Neural cell (in vitro differentiated cells): ENCODE data around the gene TSC1. TPM values are rescaled to one million over a fixed set of nuclear protein-coding genes. Genes with fewer than 3 reads are reported as not detected.
"Not testable (repeated sequence)": the region's sequence is repeated elsewhere in the genome, so short reads cannot be mapped to it uniquely, and the experiment has no call there.

Experiments used
- H2AFZ ChIP-seq: fragments of 200-600, 300-800 bp; sonication (generic), shearing (Covaris generic); 2 replicates; pipeline ENCODE4 v1.6.0; 2014; ENCODE audit warnings: low read depth, mild to moderate bottlenecking, antibody characterized with exemption, low read length, moderate library complexity
- H3F3A ChIP-seq: fragments of 200-600 bp; shearing (Covaris generic); 2 replicates; pipeline ENCODE4 v1.6.1; 2016; ENCODE audit warnings: mild to moderate bottlenecking, moderate library complexity, mixed read lengths, antibody characterized with exemption, low read length; ENCODE audit not compliant: insufficient read depth, poor library complexity, severe bottlenecking
- H3K27ac ChIP-seq: fragments of 200-600, 300-800 bp; sonication (generic), shearing (Covaris generic); 2 replicates; pipeline ENCODE4 v1.5.1; 2014; ENCODE audit warnings: mild to moderate bottlenecking, low read length, moderate library complexity
- H3K27me3 ChIP-seq: fragments of 300-800, 200-600 bp; sonication (generic), shearing (Covaris generic); 2 replicates; pipeline ENCODE4 v1.6.0; 2014; ENCODE audit warnings: mild to moderate bottlenecking, low read depth, low read length, moderate library complexity; ENCODE audit not compliant: insufficient read depth
- H3K36me3 ChIP-seq: fragments of 300-800, 200-600 bp; sonication (generic), shearing (Covaris generic); 2 replicates; pipeline ENCODE4 v1.5.1; 2014; ENCODE audit warnings: mild to moderate bottlenecking, antibody characterized with exemption, low read length, moderate library complexity; ENCODE audit not compliant: insufficient read depth
- H3K4me2 ChIP-seq: fragments of 300-800, 200-600 bp; sonication (generic), shearing (Covaris generic); 2 replicates; pipeline ENCODE4 v1.6.0; 2014; ENCODE audit warnings: mild to moderate bottlenecking, low read length
- H3K4me3 ChIP-seq: fragments of 300-800, 200-600 bp; sonication (generic), shearing (Covaris generic); 2 replicates; pipeline ENCODE4 v1.5.1; 2014; ENCODE audit warnings: mild to moderate bottlenecking, low read length, moderate library complexity
- H3K79me2 ChIP-seq: fragments of 200-600 bp; shearing (Covaris generic); replicated peaks from 2 replicates; pipeline ENCODE4 v1.6.0; 2014; ENCODE audit warnings: mild to moderate bottlenecking, low read length, moderate library complexity; ENCODE audit not compliant: insufficient read depth
- H3K9ac ChIP-seq: fragments of 300-800, 200-600 bp; sonication (generic), shearing (Covaris generic); 2 replicates; pipeline ENCODE4 v1.6.1; 2016; ENCODE audit warnings: mild to moderate bottlenecking, low read length, mixed read lengths
- H3K9me2 ChIP-seq: fragments of 200-600 bp; shearing (Covaris generic); 2 replicates; pipeline ENCODE4 v1.6.1; 2016; ENCODE audit warnings: mild to moderate bottlenecking, low read length, mixed read lengths; ENCODE audit not compliant: insufficient read depth
- H3K9me3 ChIP-seq: fragments of 200-600, 300-800 bp; sonication (generic), shearing (Covaris generic); 2 replicates; pipeline ENCODE4 v1.6.1; 2016; ENCODE audit warnings: mild to moderate bottlenecking, mixed run types, low read length, moderate library complexity, mixed read lengths
- H4K20me1 ChIP-seq: fragments of 200-600 bp; shearing (Covaris generic); 2 replicates; pipeline ENCODE4 v1.6.1; 2016; ENCODE audit warnings: mild to moderate bottlenecking, mixed run types; ENCODE audit not compliant: insufficient read depth
- CTCF ChIP-seq: fragments of 450-650 bp; IDR thresholded peaks from 2 replicates; pipeline ENCODE4 v1.5.1; 2014; ENCODE audit warnings: antibody characterized with exemption, mild to moderate bottlenecking, moderate library complexity; ENCODE audit not compliant: poor library complexity, severe bottlenecking
- EP300 ChIP-seq: fragments of 450-650 bp; conservative IDR thresholded peaks from 2 replicates; pipeline ENCODE4 v1.6.1; 2014; ENCODE audit warnings: antibody characterized with exemption, mild to moderate bottlenecking, moderate library complexity; ENCODE audit not compliant: poor library complexity, severe bottlenecking
- EZH2 ChIP-seq: fragments of 200-600, 300-800 bp; shearing (Covaris generic), sonication (generic); IDR thresholded peaks from 2 replicates; pipeline ENCODE4 v1.6.1; 2014; ENCODE audit warnings: antibody characterized with exemption, low read length, borderline replicate concordance, mild to moderate bottlenecking; ENCODE audit not compliant: insufficient read depth, poor library complexity, severe bottlenecking
- MXI1 ChIP-seq: fragments of 450-650 bp; conservative IDR thresholded peaks from 2 replicates; pipeline ENCODE4 v1.6.1; 2014; ENCODE audit warnings: antibody characterized with exemption, mild to moderate bottlenecking; ENCODE audit not compliant: poor library complexity, severe bottlenecking
- POLR2AphosphoS5 ChIP-seq: IDR thresholded peaks from 2 replicates; pipeline ENCODE4 v1.6.1; 2012
- RAD21 ChIP-seq: fragments of 450-650 bp; conservative IDR thresholded peaks from 2 replicates; pipeline ENCODE4 v1.6.1; 2014; ENCODE audit warnings: antibody characterized with exemption, mild to moderate bottlenecking, moderate library complexity
- SMC3 ChIP-seq: fragments of 450-650 bp; conservative IDR thresholded peaks from 2 replicates; pipeline ENCODE4 v1.6.1; 2014; ENCODE audit warnings: antibody characterized with exemption, mild to moderate bottlenecking, moderate library complexity; ENCODE audit not compliant: poor library complexity
- TAF1 ChIP-seq: IDR thresholded peaks from 2 replicates; pipeline ENCODE4 v1.6.1; 2012; ENCODE audit warnings: low read depth
- polyA plus RNA-seq: library from polyadenylated mRNA; depleted of rRNA; stranded (reverse); fragments of >200 nt; gene quantifications from 2 replicates; pipeline ENCODE4 v1.2.3, GENCODE V29; 2014
- TF ChIP-seq, protein P1 (sequence below): IDR thresholded peaks from 2 replicates; pipeline ENCODE4 v1.6.1; 2012; ENCODE audit warnings: borderline replicate concordance

Gene TSC1
- polyA plus RNA-seq, 1 donor from 2014 or later: 47.1 TPM

- no peak overlapping the region for H3K4me3 ChIP-seq
- H3K36me3 ChIP-seq: no peaks in the 10 kb centered on the region
- H3F3A ChIP-seq: no peaks in the 10 kb centered on the region
- no peaks in the 10 kb centered on the region for H3K9me3 ChIP-seq
- H3K27me3 ChIP-seq: no peaks in the 10 kb centered on the region
- no peaks in the 10 kb centered on the region for H3K79me2 ChIP-seq
- H3K9ac ChIP-seq: no peak overlapping the region
- TF ChIP-seq, protein P1, sequence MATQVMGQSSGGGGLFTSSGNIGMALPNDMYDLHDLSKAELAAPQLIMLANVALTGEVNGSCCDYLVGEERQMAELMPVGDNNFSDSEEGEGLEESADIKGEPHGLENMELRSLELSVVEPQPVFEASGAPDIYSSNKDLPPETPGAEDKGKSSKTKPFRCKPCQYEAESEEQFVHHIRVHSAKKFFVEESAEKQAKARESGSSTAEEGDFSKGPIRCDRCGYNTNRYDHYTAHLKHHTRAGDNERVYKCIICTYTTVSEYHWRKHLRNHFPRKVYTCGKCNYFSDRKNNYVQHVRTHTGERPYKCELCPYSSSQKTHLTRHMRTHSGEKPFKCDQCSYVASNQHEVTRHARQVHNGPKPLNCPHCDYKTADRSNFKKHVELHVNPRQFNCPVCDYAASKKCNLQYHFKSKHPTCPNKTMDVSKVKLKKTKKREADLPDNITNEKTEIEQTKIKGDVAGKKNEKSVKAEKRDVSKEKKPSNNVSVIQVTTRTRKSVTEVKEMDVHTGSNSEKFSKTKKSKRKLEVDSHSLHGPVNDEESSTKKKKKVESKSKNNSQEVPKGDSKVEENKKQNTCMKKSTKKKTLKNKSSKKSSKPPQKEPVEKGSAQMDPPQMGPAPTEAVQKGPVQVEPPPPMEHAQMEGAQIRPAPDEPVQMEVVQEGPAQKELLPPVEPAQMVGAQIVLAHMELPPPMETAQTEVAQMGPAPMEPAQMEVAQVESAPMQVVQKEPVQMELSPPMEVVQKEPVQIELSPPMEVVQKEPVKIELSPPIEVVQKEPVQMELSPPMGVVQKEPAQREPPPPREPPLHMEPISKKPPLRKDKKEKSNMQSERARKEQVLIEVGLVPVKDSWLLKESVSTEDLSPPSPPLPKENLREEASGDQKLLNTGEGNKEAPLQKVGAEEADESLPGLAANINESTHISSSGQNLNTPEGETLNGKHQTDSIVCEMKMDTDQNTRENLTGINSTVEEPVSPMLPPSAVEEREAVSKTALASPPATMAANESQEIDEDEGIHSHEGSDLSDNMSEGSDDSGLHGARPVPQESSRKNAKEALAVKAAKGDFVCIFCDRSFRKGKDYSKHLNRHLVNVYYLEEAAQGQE: no peak
- TF ChIP-seq EP300: no peak
- TF ChIP-seq SMC3: no peak
- no peaks in the 10 kb centered on the region for H4K20me1 ChIP-seq
- H2AFZ ChIP-seq: no peak overlapping the region
- H3K9me2 ChIP-seq: no peaks in the 10 kb centered on the region
- H3K27ac ChIP-seq: no peak overlapping the region
- no peak overlapping the region for H3K4me2 ChIP-seq
Observed at GRCh38 chr9:132969783-132970182, 25.4 kb upstream of the TSC1 start.

- H3K9ac ChIP-seq, H2AFZ ChIP-seq, H3K4me3 ChIP-seq: not testable (repeated sequence)
Observed at GRCh38 chr9:132967908-132968307, 23.5 kb upstream of the TSC1 start.

GRCh38 chr9:132965478-132965877 is 21.1 kb upstream of the TSC1 start:
- H3K27me3 ChIP-seq: no peaks in the 10 kb centered on the region

More at GRCh38 chr9:132967908-132968307, 23.5 kb upstream of the TSC1 start:
- not testable (repeated sequence) for H3K9me2 ChIP-seq, H4K20me1 ChIP-seq, H3K27me3 ChIP-seq, H3K36me3 ChIP-seq, H3K4me2 ChIP-seq, H3K27ac ChIP-seq, H3K79me2 ChIP-seq, H3K9me3 ChIP-seq, H3F3A ChIP-seq

GRCh38 chr9:132961002-132961401 is 16.6 kb upstream of the TSC1 start:
- no peaks in the 10 kb centered on the region for H3K36me3 ChIP-seq
- H3F3A ChIP-seq: no peaks in the 10 kb centered on the region
- no peaks in the 10 kb centered on the region for H3K79me2 ChIP-seq
- no peaks in the 10 kb centered on the region for H3K9me2 ChIP-seq
- no peak overlapping the region for H3K4me2 ChIP-seq
- H3K27ac ChIP-seq: no peak overlapping the region
- no peaks in the 10 kb centered on the region for H4K20me1 ChIP-seq
- no peaks in the 10 kb centered on the region for H3K27me3 ChIP-seq
- H2AFZ ChIP-seq: no peak overlapping the region
- H3K4me3 ChIP-seq: no peak overlapping the region
- no peak for TF ChIP-seq POLR2AphosphoS5
- TF ChIP-seq TAF1: no peak
- TF ChIP-seq RAD21: no peak
- TF ChIP-seq EZH2: no peak
- no peak for TF ChIP-seq CTCF
- TF ChIP-seq SMC3: no peak
- TF ChIP-seq, protein P1: no peak
- TF ChIP-seq MXI1: no peak
- TF ChIP-seq EP300: no peak
- H3K9ac ChIP-seq: no peak overlapping the region
- H3K9me3 ChIP-seq: no peaks in the 10 kb centered on the region

More at GRCh38 chr9:132965478-132965877, 21.1 kb upstream of the TSC1 start:
- no peak overlapping the region for H3K4me2 ChIP-seq
- H3K79me2 ChIP-seq: no peaks in the 10 kb centered on the region
- H3K9me3 ChIP-seq: no peaks in the 10 kb centered on the region
- H3K4me3 ChIP-seq: no peak overlapping the region
- no peaks in the 10 kb centered on the region for H3K9me2 ChIP-seq
- H3K9ac ChIP-seq: no peak overlapping the region
- H3K27ac ChIP-seq: no peak overlapping the region
- no peaks in the 10 kb centered on the region for H3K36me3 ChIP-seq
- H4K20me1 ChIP-seq: no peaks in the 10 kb centered on the region
- H3F3A ChIP-seq: no peaks in the 10 kb centered on the region
- TF ChIP-seq RAD21 (no peak), EP300 (no peak), TAF1 (no peak), MXI1 (no peak), EZH2 (no peak)
- no peak overlapping the region for H2AFZ ChIP-seq
